RWPE2 (cell line): ENCODE data around the gene TUBD1.

Experiments used
- ATAC-seq: fragments of 200-7000 bp; cut with Tn5 transposase; 3 replicates; pipeline ENCODE4 v1.9.1; 2021; ENCODE audit warnings: low read depth
- DNase-seq: peaks from one replicate; pipeline ENCODE4 v3.0.0-alpha.2; 2020; ENCODE audit warnings: low spot score
- H3K27ac ChIP-seq: fragments of 450-650 bp; 2 replicates; pipeline ENCODE4 v1.5.1; 2017; ENCODE audit warnings: mild to moderate bottlenecking; ENCODE audit not compliant: poor library complexity, severe bottlenecking
- H3K27me3 ChIP-seq: fragments of 250-450 bp; sonication (Bioruptor Pico); 2 replicates; pipeline ENCODE4 v1.5.1; 2021; ENCODE audit warnings: mild to moderate bottlenecking, moderate library complexity; ENCODE audit not compliant: insufficient read depth, poor library complexity, severe bottlenecking
- H3K36me3 ChIP-seq: fragments of 250-450 bp; sonication (Bioruptor Pico); 2 replicates; pipeline ENCODE4 v1.5.1; 2020; ENCODE audit warnings: low read depth, mild to moderate bottlenecking, moderate library complexity
- H3K4me1 ChIP-seq: fragments of 250-450 bp; sonication (Bioruptor Pico); 2 replicates; pipeline ENCODE4 v1.5.1; 2021; ENCODE audit warnings: mild to moderate bottlenecking, moderate library complexity; ENCODE audit not compliant: insufficient read depth, poor library complexity, severe bottlenecking
- H3K4me3 ChIP-seq: fragments of 250-450 bp; sonication (Bioruptor Pico); 2 replicates; pipeline ENCODE4 v1.5.1; 2021; ENCODE audit warnings: mild to moderate bottlenecking, moderate library complexity; ENCODE audit not compliant: severe bottlenecking
- H3K9me3 ChIP-seq: fragments of 250-450 bp; sonication (Bioruptor Pico); 2 replicates; pipeline ENCODE4 v1.5.1; 2021; ENCODE audit warnings: mild to moderate bottlenecking, moderate library complexity; ENCODE audit not compliant: severe bottlenecking
- CTCF ChIP-seq: fragments of 450-650 bp; IDR thresholded peaks from one replicate; pipeline ENCODE4 v1.5.1; 2017; ENCODE audit warnings: mild to moderate bottlenecking, moderate library complexity; ENCODE audit not compliant: poor library complexity, severe bottlenecking

Gene TUBD1

GRCh38 chr17:59888145-59888750 is 4.5 kb downstream of the TUBD1 start:
- TF ChIP-seq CTCF: no peak
- H3K27me3 ChIP-seq: no peaks in the 10 kb centered on the region
- no peaks in the 10 kb centered on the region for H3K9me3 ChIP-seq
- H3K4me1 ChIP-seq: no peaks in the 10 kb centered on the region
- ATAC-seq (no peak), DNase-seq (no peak)
- no peak overlapping the region for H3K4me3 ChIP-seq
- H3K36me3 ChIP-seq: peaks cover 45% of the 10 kb centered on the region
- H3K27ac ChIP-seq: no peak overlapping the region

GRCh38 chr17:59884861-59885260 is 7.9 kb downstream of the TUBD1 start:
- H3K27ac ChIP-seq: no peak overlapping the region
- no peaks in the 10 kb centered on the region for H3K4me1 ChIP-seq
- no peaks in the 10 kb centered on the region for H3K9me3 ChIP-seq
- H3K27me3 ChIP-seq: no peaks in the 10 kb centered on the region
- no peak overlapping the region for H3K4me3 ChIP-seq
- H3K36me3 ChIP-seq: peaks cover 40% of the 10 kb centered on the region
- DNase-seq (peak; percentile 30), ATAC-seq (no peak; the same call in 2 of the 3 replicates)
- no peak for TF ChIP-seq CTCF

GRCh38 chr17:59878624-59879023 is 14.1 kb downstream of the TUBD1 start:
- Histone ChIP-seq H3K27ac (no peak overlapping the region), H3K4me1 (no peaks in the 10 kb centered on the region), H3K36me3 (peaks cover 40% of the 10 kb centered on the region), H3K4me3 (no peak overlapping the region), H3K27me3 (no peaks in the 10 kb centered on the region), H3K9me3 (no peaks in the 10 kb centered on the region)
- no peak for ATAC-seq
- DNase-seq: no peak
- no peak for TF ChIP-seq CTCF

GRCh38 chr17:59877965-59878364 is 14.8 kb downstream of the TUBD1 start:
- no peak for TF ChIP-seq CTCF
- Histone ChIP-seq H3K27me3 (no peaks in the 10 kb centered on the region), H3K36me3 (peaks cover 42% of the 10 kb centered on the region), H3K4me3 (no peak overlapping the region), H3K9me3 (no peaks in the 10 kb centered on the region), H3K27ac (no peak overlapping the region), H3K4me1 (no peaks in the 10 kb centered on the region)
- no peak for ATAC-seq
- DNase-seq: no peak

GRCh38 chr17:59876107-59876506 is 16.6 kb downstream of the TUBD1 start:
- Histone ChIP-seq H3K9me3 (no peaks in the 10 kb centered on the region), H3K4me1 (no peaks in the 10 kb centered on the region), H3K4me3 (no peak overlapping the region), H3K27ac (no peak overlapping the region), H3K36me3 (peaks cover 44% of the 10 kb centered on the region), H3K27me3 (no peaks in the 10 kb centered on the region)
- peak; percentile 7 for DNase-seq
- ATAC-seq: no peak
- TF ChIP-seq CTCF: no peak
